Midbrain (tissue), 1 donor: ENCODE data around the gene WDFY3.
A peak's percentile ranks its signal among the peaks of the same experiment; 100 is the strongest.

Source experiments
- DNase-seq: peaks from one replicate; lab custom pipeline; 2025; lab: John Stamatoyannopoulos, UW

The WDFY3 gene, protein sequence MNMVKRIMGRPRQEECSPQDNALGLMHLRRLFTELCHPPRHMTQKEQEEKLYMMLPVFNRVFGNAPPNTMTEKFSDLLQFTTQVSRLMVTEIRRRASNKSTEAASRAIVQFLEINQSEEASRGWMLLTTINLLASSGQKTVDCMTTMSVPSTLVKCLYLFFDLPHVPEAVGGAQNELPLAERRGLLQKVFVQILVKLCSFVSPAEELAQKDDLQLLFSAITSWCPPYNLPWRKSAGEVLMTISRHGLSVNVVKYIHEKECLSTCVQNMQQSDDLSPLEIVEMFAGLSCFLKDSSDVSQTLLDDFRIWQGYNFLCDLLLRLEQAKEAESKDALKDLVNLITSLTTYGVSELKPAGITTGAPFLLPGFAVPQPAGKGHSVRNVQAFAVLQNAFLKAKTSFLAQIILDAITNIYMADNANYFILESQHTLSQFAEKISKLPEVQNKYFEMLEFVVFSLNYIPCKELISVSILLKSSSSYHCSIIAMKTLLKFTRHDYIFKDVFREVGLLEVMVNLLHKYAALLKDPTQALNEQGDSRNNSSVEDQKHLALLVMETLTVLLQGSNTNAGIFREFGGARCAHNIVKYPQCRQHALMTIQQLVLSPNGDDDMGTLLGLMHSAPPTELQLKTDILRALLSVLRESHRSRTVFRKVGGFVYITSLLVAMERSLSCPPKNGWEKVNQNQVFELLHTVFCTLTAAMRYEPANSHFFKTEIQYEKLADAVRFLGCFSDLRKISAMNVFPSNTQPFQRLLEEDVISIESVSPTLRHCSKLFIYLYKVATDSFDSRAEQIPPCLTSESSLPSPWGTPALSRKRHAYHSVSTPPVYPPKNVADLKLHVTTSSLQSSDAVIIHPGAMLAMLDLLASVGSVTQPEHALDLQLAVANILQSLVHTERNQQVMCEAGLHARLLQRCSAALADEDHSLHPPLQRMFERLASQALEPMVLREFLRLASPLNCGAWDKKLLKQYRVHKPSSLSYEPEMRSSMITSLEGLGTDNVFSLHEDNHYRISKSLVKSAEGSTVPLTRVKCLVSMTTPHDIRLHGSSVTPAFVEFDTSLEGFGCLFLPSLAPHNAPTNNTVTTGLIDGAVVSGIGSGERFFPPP (N-terminal part only)

DNA sequence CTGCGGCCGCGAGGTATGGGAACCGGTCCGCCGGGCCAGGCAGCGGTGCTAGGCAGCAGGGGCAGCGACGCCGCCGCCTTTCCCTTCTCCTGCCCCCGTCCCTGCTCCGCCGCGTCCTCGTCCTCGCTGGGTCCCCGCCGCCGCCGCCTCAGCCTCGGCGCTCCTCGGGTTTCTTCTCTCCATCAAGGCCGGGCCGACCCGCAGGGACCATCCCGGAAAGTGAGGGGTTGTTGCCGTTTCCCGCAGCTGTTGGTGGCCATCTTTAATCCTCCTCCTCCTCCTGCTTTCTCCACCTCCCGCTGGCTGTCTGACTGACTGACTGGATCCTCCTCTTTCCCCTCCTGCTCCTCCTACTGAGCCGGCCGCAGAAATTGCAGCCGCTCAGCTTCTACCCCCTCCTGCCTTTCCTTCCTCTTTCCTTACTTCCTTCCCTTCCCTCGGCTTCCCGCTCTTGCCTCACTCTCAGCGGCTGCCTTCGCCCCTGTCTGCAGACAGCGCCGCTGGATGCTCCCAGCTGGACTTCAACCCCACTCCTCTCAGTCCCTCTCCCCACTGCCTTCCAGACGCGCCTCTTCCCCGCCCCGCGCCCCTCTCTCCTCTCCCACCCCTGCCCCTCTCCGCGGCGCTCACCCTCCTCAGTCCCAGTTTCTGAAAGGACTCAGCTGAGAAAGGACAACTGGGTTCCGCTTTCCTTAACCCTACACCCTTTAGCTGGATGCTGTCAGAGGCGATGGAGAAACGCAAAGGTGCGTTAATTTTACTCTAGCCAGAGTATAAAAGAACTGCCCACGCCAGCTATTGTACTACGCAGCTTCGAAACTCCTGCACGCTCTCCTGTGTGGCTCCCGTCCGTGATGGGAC is at the start of gene WDFY3:
Gene WDFY3 (minus strand): TSS at position 309 of the 861 bp plus-strand sequence. CDS start 106,099 bp downstream, outside the sequence.
- DNase-seq: peak; percentile 87

DNA sequence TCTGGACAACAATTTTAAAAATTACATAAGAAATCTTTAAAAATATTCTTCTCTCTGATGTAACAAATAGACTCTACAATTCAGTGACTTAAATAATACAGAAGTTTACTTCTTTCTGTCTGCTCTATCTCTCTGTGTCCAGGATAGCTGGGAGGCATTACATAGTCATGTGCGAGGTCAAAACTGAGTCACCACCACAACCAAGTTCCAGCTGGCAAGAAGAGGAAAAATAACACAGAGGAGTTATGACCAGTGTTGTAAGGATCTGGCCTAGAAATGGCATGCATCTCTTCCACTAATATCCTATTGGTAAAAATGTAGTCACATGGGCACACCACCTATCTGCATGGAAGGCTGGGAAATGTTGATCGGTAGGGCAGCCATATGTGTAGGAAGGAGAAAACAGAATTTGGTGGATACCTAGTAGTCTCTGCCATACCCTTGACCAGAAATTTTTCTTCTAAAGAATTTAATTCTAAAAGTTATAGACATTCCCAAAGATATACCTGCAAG is 39.4 kb upstream of the WDFY3 start:
- DNase-seq: no peak

DNA sequence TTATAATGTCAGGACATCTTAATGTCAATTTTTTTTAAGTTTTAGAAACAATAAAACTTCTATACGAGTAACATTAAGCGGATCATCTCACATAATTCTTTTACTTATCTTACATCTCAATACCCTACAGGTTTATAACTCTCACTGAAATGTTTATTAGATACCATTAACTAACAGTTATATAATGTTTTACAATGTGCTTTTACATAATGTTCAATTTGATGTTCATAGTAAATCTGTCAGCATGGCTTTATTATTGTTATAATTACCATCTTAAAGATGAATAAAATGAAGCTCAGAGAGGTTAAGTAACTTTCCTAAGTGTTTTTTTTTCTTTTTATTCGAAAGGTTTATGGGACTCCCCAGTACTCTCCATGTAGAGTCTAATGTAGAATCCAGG is 33.9 kb upstream of the WDFY3 start:
- no peak for DNase-seq

DNA sequence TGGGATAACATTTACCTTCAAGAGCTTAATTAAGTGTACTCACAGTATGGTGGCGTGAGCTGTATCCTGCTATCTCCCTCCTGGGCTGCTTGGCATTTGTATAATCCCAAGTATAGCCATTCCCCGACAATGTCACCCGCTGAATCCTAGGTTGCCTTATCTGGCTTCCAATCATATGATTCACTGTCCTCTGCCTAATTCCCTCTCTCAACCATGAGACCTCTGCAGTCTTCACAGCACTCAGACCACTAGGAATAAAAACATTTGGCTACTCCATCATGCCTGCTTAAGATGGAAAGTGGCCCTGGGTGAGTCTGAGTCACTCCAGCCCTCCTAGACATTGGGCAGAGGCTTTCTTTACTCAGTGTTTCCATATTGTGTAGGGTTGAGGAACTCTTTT is 28.9 kb upstream of the WDFY3 start:
- DNase-seq: no peak

DNA sequence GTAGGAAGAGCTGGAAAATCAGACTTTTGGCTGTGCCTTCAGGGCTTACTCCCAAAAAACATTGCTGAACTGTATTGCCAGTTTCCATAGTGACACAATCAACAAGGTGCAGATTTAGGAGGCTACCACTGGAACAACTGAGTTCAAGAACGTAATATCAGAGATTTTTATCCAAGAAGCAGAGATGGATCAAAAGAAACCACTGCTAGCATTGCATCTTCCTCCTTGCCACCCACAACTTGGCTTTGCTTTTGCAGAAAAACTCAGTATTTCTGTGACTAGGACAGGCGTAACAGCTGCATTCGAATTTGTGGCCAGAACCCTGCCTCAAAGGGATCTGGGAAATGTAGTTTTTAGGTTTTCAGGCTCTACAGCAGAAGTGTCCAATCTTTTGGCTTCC is 27.8 kb upstream of the WDFY3 start:
- DNase-seq: no peak

DNA sequence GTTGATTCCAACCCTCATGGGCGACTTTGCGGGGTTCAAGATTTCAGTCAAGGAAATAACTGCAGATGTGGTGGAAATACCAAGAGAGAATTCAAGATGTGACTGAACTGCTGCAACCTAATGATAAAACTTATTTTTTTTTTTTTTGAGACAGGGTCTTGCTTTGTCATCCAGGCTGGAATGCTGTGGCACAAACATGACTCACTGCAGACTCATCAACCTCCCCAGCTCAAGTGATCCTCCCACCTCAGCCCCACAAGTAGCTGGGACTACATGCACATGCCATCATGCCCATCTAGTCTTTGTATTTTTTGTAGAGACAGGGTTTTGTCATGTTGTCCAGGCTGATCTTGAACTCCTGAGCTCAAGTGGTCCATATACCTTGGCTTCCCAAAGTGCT is 19.5 kb upstream of the WDFY3 start:
- no peak for DNase-seq

DNA sequence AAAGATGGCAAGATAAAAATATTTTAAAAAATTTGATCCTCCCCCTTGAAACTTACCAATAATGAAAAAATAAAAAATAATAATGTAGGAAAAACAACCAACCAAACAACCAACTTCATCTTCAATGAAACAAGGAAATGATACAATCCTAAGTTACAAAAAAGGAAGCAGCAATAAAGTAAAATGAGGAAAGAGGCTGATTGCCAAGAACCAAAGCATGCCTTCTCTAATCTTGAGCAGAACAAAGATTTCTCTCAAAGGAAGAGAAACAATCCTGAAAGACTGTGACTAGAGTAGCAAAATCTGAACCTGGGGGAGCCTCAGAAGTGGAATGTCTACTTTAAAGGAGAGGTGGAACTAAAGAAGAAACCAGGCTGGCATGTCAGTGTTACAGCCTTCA is 10.9 kb upstream of the WDFY3 start:
- peak; percentile 14 for DNase-seq

DNA sequence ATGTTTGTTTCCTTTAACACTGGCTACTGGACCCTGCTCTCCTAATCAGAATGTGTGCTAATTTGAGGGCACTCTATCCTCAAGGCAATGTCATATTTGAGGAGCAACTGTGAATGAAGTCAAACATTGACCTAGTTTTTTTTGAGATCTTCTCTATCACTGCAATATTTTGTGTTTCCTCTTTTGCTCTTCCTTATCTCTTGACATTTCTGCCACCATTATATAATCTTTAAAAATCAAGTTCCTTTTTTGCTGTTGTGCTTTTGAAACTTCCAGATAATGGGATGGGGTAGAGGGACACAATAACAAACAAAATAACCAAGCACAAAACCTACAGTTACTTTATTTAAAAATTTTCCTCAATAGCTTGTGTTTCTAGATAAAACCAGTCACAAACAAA is 7.4 kb upstream of the WDFY3 start:
- DNase-seq: no peak

DNA sequence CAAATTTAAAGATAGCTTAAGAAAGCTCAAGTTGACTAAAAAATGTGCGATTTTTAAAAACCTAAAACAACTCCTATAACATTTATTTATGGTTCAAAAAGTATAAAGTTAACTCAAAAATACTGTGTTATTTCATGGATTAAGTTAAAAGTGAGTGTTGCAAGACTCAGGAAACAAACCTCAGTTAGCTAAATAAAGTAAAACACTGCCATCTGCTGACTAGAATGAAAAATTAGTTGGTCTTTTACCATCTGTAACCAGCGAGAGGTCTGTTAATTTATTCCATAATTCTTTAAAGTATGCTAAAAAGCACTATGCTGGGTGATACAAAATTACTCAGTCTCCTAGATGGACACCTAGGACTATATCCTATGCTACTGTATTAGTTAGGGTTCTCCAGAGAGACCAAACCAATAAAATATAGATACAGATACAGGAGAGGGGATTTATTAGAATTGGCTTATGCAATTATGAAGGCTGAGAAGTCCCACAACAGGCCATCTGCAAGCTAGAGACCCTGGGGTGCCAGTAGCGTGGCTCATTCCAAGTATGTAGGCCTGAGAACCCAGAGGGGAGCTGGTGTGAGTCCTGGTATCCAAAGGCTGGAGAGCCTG is 4.9 kb upstream of the WDFY3 start:
- peak; percentile 68 for DNase-seq

DNA sequence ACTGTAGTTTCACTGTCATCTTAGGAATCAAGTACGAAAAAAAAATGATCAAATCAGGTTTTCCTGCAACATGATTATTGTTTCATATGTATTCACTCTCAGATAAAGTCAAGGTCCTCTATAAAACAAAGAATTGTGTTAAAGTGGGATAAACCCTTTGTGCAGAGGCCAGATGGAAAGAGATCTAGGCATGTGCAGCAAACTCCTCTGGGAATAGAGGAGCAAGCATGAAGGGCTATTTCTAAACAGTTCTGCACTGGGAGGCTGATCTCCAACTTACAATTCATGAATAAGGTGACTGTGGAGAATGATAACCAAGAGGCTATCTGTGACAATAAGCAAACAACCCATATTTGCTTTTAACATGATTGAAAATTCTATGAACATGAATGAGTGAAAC is 2.4 kb upstream of the WDFY3 start:
- no peak for DNase-seq

DNA sequence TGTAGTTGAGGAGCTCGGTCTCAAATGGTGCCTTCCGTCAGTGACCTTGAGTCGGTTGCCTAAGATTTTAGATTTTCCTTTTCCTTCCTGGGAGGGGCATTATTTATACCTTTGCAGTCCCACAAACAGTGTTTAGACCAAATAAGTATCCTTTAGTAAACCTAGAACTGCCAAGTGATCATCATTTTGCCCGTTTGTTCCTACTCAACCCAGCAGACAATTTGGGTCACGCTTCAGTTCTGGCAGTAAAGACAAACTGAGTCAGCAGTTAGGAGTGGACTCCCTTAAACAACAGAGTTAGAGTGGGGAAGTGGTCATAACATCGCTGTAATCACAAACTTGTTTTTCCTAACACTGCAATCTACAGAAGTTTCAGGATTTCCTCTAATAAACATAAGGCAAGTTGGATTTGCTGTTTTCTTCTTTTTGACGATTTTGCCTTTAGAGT is 777 bp upstream of the WDFY3 start:
- peak; percentile 68 for DNase-seq

DNA sequence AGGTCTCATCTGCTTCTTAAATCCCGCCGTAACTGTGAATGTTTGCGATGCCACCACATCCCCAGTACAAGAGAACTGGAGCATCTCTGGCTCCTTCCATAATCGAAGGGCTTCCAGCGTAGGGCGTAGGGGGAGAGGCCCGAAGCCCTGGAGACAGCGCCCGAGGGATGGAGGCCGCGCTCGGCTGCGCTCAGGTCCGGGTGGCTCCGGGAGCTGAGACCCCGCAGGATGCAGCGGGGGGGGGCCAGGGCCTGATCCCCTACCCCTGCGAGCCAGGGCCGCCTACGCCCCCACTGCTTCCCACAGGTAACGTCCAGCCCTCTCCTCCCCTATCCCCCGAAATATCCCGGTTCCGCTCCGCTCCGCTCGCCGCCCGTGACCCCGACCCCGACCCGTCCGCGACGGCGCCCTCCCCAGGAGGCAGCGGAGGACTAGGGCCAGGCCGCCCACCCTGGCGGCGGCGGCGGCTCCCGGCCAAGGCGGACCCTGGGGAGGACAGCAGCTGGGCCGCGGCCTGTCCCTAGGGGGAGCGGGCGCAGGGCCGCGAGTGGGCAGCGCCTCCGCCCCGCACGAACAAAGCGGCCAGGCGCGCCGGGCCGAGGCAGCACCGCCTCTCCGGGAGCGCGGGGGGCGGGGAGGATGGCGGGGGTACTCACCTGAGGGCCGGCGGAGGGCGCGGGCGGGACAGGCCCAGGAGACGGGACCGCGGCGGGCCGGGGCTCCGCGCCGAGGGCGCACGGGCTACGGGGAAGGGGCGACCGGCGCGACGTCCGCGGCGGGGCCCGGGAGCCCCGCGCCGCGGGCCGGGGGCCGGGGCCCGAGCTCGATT is 723 bp downstream of the WDFY3 start:
- DNase-seq: peak; percentile 41

DNA sequence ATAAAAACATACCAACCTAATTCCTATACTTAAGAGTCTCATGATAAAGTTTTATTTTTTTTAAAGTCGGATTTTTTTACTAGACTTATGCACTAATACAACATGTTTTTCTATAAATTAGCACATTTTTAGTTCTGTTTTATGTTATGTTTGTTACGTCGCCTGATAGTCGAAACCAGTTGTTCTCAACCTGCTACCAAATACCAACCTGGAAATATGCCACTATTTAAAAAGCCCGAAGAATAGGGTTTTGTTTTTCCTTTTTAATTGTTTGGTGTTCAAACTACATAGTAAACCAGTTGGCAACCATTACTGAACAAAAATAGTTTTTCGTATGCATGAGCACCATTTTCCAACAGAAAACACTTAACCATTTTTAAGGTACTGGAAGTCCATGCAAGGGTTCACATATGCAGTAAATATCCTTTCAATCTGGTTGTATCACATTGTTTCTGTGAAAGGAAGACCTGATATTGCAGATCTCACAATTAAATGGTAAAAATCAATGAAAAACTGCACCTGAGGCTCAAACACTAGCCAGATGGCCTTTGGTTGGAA is 1.4 kb downstream of the WDFY3 start:
- DNase-seq: no peak

DNA sequence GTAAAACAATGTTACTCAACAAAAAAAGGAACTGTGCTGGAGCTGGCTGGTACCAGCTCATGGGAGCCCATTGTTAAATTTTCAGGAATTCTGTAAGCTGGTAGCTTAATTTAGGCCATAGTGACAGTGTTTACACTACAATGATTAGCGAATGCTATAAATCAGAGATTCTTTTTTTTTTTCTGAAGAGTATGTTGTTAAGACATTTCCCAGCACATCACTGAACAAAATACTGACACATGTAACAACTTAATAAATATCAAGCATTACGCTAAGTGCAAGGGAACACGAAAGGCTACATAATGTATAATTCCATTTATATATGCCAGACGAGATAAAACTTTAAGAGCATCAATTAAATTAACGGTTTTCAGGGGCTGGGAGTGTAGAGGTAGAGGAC is 4.4 kb downstream of the WDFY3 start:
- DNase-seq: no peak

DNA sequence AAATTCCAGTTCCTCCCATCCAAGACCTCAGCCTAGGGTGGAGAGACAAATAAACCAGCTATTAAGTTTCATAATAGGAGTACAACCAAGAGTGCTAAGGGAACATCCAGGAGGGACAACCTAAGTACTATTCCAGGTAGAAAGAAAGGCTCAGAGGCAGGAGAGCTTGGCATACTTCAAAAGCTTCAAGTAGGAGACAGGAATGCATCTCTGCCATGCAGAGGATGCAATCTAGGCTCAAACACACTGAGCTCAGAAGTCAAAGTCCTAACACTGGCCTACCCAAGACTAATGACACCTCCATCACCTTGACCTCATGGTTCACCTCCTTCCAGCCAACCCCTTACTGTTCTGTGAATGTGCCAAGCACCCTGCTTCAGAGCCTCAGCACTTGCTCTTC is 8.1 kb downstream of the WDFY3 start:
- DNase-seq: no peak

DNA sequence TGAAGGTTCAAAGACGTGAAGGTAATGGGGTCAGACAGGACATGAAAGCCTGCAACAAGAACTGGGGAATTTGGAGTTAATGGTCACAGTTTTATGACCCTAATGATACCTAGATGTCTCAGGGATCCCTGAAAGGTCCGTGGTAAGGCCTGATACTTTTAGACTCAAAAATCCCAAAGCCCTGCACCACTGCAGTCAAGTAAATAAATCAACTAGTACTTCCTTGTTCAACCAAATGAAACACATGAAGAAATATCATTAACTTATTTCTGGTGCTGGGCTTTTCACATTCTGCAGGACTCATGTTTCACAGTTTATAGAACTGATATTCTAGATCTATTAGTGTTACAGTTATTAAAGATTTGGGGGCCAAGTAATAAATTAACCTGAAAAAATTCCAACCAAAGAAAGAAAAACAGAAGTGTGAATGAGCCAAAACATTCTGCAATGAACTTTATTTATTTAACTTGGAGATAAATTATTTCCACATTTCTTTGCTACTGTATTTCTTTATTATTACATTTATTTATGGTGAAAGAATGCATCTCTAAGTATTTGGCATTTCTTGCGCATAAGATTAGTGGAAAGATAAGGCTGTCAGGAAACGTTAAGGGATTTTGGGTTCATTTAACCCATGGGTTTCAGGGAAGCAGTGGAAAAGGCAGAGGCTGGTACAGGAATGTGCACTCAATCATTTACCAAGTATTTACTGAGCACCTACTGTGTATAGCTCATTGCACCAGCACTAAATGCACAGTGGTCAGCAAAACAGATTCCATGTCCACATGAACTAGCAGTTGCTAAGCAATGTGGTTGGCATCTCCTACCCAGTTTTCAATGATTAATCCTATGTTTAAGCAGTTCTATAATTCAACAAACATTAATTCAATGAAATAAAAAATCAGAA is 8.7 kb downstream of the WDFY3 start:
- no peak for DNase-seq

DNA sequence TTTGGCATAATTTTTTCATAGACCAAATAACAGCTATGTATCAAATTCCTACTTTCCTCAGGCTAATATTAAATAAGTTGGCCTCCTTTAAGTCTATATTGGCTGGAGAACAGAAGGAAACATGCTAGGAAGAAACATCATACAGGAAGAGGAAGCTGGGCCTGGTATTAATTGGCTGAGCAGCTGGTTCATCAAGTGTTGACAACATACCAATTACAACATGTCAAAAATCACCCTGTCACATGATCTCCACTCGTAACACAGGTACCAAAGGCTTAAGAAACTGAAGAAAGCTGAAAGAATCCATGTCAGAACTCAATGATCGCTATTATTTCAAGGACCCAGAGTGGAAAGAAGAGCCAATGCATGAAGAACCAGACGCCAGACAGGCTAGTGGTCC is 10.5 kb downstream of the WDFY3 start:
- DNase-seq: peak; percentile 17

DNA sequence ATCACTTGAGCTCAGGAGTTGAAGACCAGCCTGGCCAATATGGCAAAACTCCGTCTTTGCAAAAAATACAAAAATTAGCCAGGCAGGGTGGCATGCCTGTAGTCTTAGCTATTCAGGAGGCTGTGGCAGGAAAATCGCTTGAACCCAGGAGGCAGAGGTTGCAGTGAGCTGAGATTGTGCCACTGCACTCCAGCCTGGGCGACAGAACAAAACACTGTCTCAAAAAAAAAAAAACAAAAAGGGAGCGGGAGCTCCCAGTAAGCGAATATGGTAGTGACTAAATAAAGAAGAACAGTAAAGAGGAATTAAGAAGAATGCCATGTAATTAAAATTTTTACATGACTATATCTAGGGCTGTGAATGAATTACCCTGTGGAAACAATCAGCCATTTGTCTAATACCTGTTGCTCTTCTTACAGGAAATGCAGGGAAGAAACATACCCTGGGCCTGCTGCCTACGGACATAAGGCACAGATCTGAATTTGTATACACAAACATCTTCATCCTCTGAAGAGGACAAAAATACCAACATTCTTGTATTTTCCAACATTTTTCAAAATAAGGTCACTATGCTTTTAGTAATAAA is 11.4 kb downstream of the WDFY3 start:
- no peak for DNase-seq
